Glutamatergic neuron (in vitro differentiated cells): Measurements from ENCODE around the gene UBTD1. TPM values are rescaled to one million over a fixed set of nuclear protein-coding genes. Genes with fewer than 3 reads are reported as not detected.

ENCODE experiments used
- DNase-seq: peaks from one replicate; pipeline ENCODE4 v3.0.0; 2022
- H3K27ac Mint-ChIP-seq: one replicate; pipeline ENCODE4 v1.8.0; 2020; ENCODE audit warnings: mild to moderate bottlenecking, mixed read lengths, inconsistent platforms; ENCODE audit not compliant: unreplicated experiment
- H3K27me3 Mint-ChIP-seq: one replicate; pipeline ENCODE4 v1.8.0; 2020; ENCODE audit warnings: mild to moderate bottlenecking, moderate library complexity, mixed read lengths, inconsistent platforms; ENCODE audit not compliant: unreplicated experiment
- H3K36me3 Mint-ChIP-seq: one replicate; pipeline ENCODE4 v1.8.0; 2020; ENCODE audit warnings: mild to moderate bottlenecking, mixed read lengths, inconsistent platforms; ENCODE audit not compliant: unreplicated experiment
- H3K4me1 Mint-ChIP-seq: one replicate; pipeline ENCODE4 v1.8.0; 2020; ENCODE audit warnings: mild to moderate bottlenecking, low read depth, mixed read lengths, inconsistent platforms; ENCODE audit not compliant: unreplicated experiment
- H3K4me3 Mint-ChIP-seq: one replicate; pipeline ENCODE4 v1.8.0; 2020; ENCODE audit warnings: mild to moderate bottlenecking, mixed read lengths, inconsistent platforms; ENCODE audit not compliant: unreplicated experiment
- H3K9me3 Mint-ChIP-seq: one replicate; pipeline ENCODE4 v1.8.0; 2020; ENCODE audit warnings: mild to moderate bottlenecking, moderate library complexity, mixed read lengths, inconsistent platforms; ENCODE audit not compliant: unreplicated experiment
- CTCF ChIP-seq: fragments of 200-600 bp; sonication (generic); IDR thresholded peaks from one replicate; pipeline ENCODE4 v1.5.0; 2021; ENCODE audit not compliant: partially characterized antibody, unreplicated experiment
- total RNA-seq: library from RNA; stranded (reverse); fragmentation: NEBNext Ultra II Directional; extraction: Animal tissue kit (Norgen Biotek cat#: 25700); gene quantifications from one replicate; pipeline ENCODE4 v1.2.1, GENCODE V29; 2021; ENCODE audit not compliant: unreplicated experiment

The UBTD1 gene
- total RNA-seq, 1 donor from 2014 or later, result 8.0 TPM

- no peak overlapping the region for H3K27ac Mint-ChIP-seq
- TF ChIP-seq CTCF, result no peak
- H3K9me3 Mint-ChIP-seq, result no peaks in the 10 kb centered on the region
- H3K27me3 Mint-ChIP-seq, result no peaks in the 10 kb centered on the region
- DNase-seq, result no peak
- no peaks in the 10 kb centered on the region for H3K36me3 Mint-ChIP-seq
- no peaks in the 10 kb centered on the region for H3K4me1 Mint-ChIP-seq
- H3K4me3 Mint-ChIP-seq, result no peak overlapping the region
Observed at GRCh38 chr10:97598407-97599271, 99.9 kb downstream of the UBTD1 start.

GRCh38 chr10:97599272-97599619 lies 100.5 kb downstream of the UBTD1 start:
- H3K4me3 Mint-ChIP-seq, result no peak overlapping the region
- no peak overlapping the region for H3K27ac Mint-ChIP-seq
- H3K9me3 Mint-ChIP-seq, result no peaks in the 10 kb centered on the region
- H3K27me3 Mint-ChIP-seq, result no peaks in the 10 kb centered on the region
- no peaks in the 10 kb centered on the region for H3K36me3 Mint-ChIP-seq
- H3K4me1 Mint-ChIP-seq, result no peaks in the 10 kb centered on the region
- no peak for TF ChIP-seq CTCF
- no peak for DNase-seq

- no peaks in the 10 kb centered on the region for H3K9me3 Mint-ChIP-seq
- no peak for TF ChIP-seq CTCF
- H3K27ac Mint-ChIP-seq, result no peak overlapping the region
- no peaks in the 10 kb centered on the region for H3K4me1 Mint-ChIP-seq
- no peaks in the 10 kb centered on the region for H3K36me3 Mint-ChIP-seq
- H3K4me3 Mint-ChIP-seq, result no peak overlapping the region
- no peaks in the 10 kb centered on the region for H3K27me3 Mint-ChIP-seq
- no peak for DNase-seq
Observed at GRCh38 chr10:97600616-97601015, 101.9 kb downstream of the UBTD1 start.

- Mint-ChIP-seq H3K9me3 (no peaks in the 10 kb centered on the region), H3K27ac (no peak overlapping the region), H3K27me3 (no peaks in the 10 kb centered on the region), H3K4me3 (no peak overlapping the region), H3K36me3 (no peaks in the 10 kb centered on the region), H3K4me1 (no peaks in the 10 kb centered on the region)
- DNase-seq, result no peak
- TF ChIP-seq CTCF, result no peak
Observed at GRCh38 chr10:97601268-97602215, 102.8 kb downstream of the UBTD1 start.
